HG02943 (cell line): ENCODE data around the gene TMEM116.
"Not testable (repeated sequence)": the region's sequence is repeated elsewhere in the genome, so short reads cannot be mapped to it uniquely, and the experiment has no call there.

Experiments
- ATAC-seq: cut with Tn5 transposase; IDR thresholded peaks from one replicate; pipeline ENCODE4 v1.9.1; 2021; ENCODE audit warnings: mild to moderate bottlenecking, low read depth, moderate library complexity; ENCODE audit not compliant: unreplicated experiment

TMEM116 gene

GRCh38 chr12:112010415-112011344, 2.3 kb downstream of the TMEM116 start:
- ATAC-seq, result no peak

- not testable (repeated sequence) for ATAC-seq
Observed at GRCh38 chr12:112009596-112009995, 3.4 kb downstream of the TMEM116 start.

- ATAC-seq, result no peak
Observed at GRCh38 chr12:112008918-112009317, 4.0 kb downstream of the TMEM116 start.

GRCh38 chr12:112007945-112008344, 5.0 kb downstream of the TMEM116 start:
- no peak for ATAC-seq

- ATAC-seq, result no peak
Observed at GRCh38 chr12:112005419-112006395, 7.3 kb downstream of the TMEM116 start.

- ATAC-seq, result no peak
Observed at GRCh38 chr12:112004041-112004440, 8.9 kb downstream of the TMEM116 start.

- ATAC-seq, result no peak
Observed at GRCh38 chr12:112001576-112001975, 11.4 kb downstream of the TMEM116 start.

GRCh38 chr12:112000820-112001219, 12.1 kb downstream of the TMEM116 start:
- no peak for ATAC-seq

GRCh38 chr12:111999129-111999528, 13.8 kb downstream of the TMEM116 start:
- not testable (repeated sequence) for ATAC-seq

- ATAC-seq, result no peak
Observed at GRCh38 chr12:111998015-111998414, 14.9 kb downstream of the TMEM116 start.

- no peak for ATAC-seq
Observed at GRCh38 chr12:111997300-111997699, 15.7 kb downstream of the TMEM116 start.

GRCh38 chr12:111995782-111996480, 17.0 kb downstream of the TMEM116 start:
- no peak for ATAC-seq

GRCh38 chr12:111994211-111995111, 18.5 kb downstream of the TMEM116 start:
- not testable (repeated sequence) for ATAC-seq

GRCh38 chr12:111993292-111994150, 19.4 kb downstream of the TMEM116 start:
- no peak for ATAC-seq

GRCh38 chr12:111992464-111992863, 20.5 kb downstream of the TMEM116 start:
- ATAC-seq, result no peak

GRCh38 chr12:111991946-111992345, 21.0 kb downstream of the TMEM116 start:
- no peak for ATAC-seq

- ATAC-seq, result no peak
Observed at GRCh38 chr12:111991535-111991934, 21.4 kb downstream of the TMEM116 start.

GRCh38 chr12:111984820-111985219, 28.1 kb downstream of the TMEM116 start:
- no peak for ATAC-seq
